Fibroblast of mammary gland (primary cell): ENCODE measurements around the gene SLC6A5.
"Not testable (repeated sequence)": the region's sequence is repeated elsewhere in the genome, so short reads cannot be mapped to it uniquely, and the experiment has no call there.

ENCODE experiments used
- DNase-seq: peaks from one replicate; pipeline ENCODE4 v3.0.0-alpha.2; 2010; ENCODE audit warnings: low read depth
- H3K4me3 ChIP-seq: 2 replicates; pipeline ENCODE4 v1.5.1; 2011; ENCODE audit warnings: low read depth, mild to moderate bottlenecking, low read length, moderate library complexity; ENCODE audit not compliant: control insufficient read depth
- CTCF ChIP-seq: conservative IDR thresholded peaks from 2 replicates; pipeline ENCODE4 v1.5.1; 2011; ENCODE audit warnings: low read depth, low read length, inconsistent platforms; ENCODE audit not compliant: control insufficient read depth, insufficient read depth

Gene SLC6A5

GRCh38 chr11:20599221-20600019, at the start of gene SLC6A5:
Gene SLC6A5 (plus strand): TSS chr11:20599608. CDS start chr11:20599673, 65 bp downstream.
- H3K4me3 ChIP-seq = no peak within 1 kb of the TSS
- TF ChIP-seq CTCF = no peak
- peak; percentile 36 for DNase-seq

- no peak for DNase-seq
Observed at GRCh38 chr11:20551096-20551495, 48.3 kb upstream of the SLC6A5 start.

GRCh38 chr11:20555783-20556182, 43.6 kb upstream of the SLC6A5 start:
- TF ChIP-seq CTCF = no peak

More at GRCh38 chr11:20551096-20551495, 48.3 kb upstream of the SLC6A5 start:
- H3K4me3 ChIP-seq = no peak overlapping the region
- no peak for TF ChIP-seq CTCF

GRCh38 chr11:20556396-20556795, 43.0 kb upstream of the SLC6A5 start:
- H3K4me3 ChIP-seq, DNase-seq: not testable (repeated sequence)

More at GRCh38 chr11:20555783-20556182, 43.6 kb upstream of the SLC6A5 start:
- no peak overlapping the region for H3K4me3 ChIP-seq
- no peak for DNase-seq

- no peak overlapping the region for H3K4me3 ChIP-seq
- DNase-seq = no peak
- no peak for TF ChIP-seq CTCF
Observed at GRCh38 chr11:20558741-20559140, 40.7 kb upstream of the SLC6A5 start.

GRCh38 chr11:20559523-20560300, 39.7 kb upstream of the SLC6A5 start:
- H3K4me3 ChIP-seq = no peak overlapping the region
- DNase-seq = no peak
- no peak for TF ChIP-seq CTCF

- no peak for DNase-seq
- no peak overlapping the region for H3K4me3 ChIP-seq
- TF ChIP-seq CTCF = no peak
Observed at GRCh38 chr11:20561915-20562314, 37.5 kb upstream of the SLC6A5 start.
